DMS79 (cell line): ENCODE measurements around the gene C20orf202.
"Not testable (repeated sequence)": the region's sequence is repeated elsewhere in the genome, so short reads cannot be mapped to it uniquely, and the experiment has no call there.

Experiments used
- DNase-seq: peaks from one replicate; lab custom pipeline; 2025; lab: John Stamatoyannopoulos, UW

The C20orf202 gene

DNA sequence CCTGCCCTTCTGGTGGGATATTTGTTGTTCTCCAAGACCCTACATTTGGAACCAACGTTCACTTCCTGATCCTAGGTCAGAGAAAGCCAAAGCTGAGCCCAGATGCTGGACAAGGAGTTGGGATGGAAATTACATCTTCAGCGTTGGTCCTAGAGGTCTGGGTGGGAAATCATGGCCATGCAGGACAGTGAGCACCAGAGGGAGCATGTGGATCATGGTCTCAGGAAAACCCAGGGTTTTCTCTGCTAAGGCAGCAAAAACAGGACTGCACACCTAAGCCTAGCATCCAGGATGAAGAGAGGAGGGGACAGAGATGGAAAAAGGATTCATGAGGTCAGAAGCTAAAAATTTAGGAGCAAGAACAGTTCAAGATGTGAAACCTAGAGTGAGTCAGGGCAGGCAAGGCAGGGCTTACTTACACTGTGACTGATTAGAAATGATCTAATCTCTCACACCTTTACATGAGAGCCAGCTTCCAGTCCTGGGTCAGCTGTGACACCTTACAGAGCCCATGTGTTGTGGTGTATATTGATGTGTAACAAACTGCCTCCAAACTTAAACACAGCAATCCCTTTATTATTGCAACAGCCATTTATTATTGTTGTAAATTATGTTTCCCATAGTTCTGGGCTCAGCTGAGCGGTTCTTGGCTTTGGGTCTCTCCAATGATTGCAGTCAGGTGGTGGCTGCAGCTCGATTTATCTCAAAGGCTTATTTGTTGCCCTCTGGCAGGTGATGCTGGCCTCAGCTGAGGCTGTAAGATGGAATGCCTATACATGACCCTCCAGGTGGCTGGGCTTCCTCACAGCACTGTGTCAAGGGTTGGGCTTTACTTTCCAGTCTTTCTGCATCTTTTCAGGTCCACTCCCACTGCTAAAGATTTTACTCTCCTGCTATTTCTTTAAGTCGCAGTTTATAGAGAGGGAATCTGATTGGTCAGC, 6.5 kb downstream of the C20orf202 start:
- no peak for DNase-seq

DNA sequence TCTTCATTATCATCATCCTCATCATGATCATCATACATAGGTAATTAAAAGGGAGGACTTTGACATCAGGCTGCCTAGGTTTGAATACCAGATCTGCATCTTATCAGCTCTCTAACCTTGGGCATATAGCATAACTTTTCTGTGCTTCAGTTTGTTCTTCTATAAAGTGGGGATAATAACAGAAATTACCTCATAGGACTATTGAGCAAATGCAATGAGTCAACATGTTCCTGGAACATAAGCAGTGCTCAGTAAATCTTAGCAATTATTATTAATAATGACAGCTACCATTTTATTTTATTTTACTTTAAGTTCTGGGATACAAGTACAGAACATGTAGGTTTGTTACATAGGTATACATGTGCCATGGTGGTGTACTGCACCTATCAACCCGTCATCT, 7.2 kb downstream of the C20orf202 start:
- DNase-seq = no peak

DNA sequence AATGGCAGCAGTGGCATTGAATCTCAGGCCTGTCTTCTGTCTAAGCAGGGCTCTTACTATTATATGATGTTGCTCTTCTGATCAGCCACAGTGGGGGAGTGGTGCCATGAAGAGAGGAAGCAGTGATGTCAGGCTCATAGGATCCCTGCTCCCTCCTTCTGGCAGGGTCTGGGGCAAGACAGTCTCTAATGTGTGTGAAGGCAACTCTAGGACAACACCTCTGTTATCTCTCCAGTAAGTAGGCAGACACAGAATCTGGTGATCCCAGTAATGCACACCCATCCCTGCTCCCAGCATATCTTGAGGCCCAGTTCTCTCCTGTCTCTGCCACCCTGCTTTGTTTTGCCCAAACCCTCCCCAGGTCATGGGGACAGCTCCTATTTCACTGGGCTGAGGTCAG, 8.8 kb downstream of the C20orf202 start:
- no peak for DNase-seq

DNA sequence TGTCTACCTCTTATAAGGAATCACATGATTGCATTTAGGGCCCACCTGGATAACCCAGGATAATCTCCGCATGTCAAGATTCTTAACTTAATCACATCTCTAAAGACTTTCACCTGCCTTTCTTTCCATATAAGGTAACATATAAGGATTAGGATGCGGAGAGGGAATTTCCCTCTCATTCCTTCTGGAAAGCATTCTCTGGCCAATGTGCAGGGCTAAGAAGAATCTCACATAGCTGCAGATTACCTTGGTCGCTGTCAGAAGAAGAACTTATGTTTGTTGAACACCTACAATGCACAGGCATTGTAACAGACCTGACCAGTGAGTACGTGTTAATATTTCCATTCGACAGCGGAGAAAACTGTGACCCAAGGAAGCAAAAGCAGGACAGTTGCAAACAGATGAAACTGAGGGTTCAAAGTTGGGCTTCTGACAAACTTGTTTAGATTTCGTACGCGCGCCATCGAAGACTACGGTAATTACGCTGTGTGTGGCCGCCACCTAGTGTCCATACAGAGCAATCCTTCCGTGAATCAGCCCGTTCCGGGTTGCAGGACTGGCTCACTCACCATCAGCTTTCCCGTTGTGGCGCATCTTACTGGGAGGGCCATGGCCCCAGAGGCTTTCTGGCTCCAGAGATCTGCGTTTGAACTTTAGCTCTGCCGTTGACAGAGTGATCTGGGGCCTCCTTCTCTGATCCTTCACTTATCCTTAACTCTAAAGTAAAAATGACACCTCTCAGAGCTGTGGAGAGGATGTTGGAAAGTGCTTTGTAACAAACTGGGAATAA, 9.5 kb downstream of the C20orf202 start:
- peak; percentile 2 for DNase-seq

DNA sequence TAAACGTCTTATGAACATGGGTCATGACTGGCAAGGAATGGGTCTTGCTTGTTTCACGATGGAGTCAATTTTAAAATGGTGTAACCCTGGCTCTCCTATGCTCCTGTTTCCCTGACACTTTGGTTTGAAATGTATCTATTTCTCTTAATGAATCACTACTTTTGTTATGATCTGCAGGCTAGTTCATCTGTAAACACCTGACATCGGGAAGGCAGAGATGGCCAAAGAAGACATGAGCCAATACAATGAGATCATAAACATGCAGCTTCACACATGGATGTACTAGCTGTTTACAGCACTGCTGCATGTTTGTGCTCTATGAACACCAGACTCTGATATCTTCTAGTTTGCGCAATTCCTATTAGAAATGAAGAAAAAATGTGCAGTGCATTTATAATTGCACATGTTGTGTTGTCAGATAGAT, 11.6 kb downstream of the C20orf202 start:
- no peak for DNase-seq

DNA sequence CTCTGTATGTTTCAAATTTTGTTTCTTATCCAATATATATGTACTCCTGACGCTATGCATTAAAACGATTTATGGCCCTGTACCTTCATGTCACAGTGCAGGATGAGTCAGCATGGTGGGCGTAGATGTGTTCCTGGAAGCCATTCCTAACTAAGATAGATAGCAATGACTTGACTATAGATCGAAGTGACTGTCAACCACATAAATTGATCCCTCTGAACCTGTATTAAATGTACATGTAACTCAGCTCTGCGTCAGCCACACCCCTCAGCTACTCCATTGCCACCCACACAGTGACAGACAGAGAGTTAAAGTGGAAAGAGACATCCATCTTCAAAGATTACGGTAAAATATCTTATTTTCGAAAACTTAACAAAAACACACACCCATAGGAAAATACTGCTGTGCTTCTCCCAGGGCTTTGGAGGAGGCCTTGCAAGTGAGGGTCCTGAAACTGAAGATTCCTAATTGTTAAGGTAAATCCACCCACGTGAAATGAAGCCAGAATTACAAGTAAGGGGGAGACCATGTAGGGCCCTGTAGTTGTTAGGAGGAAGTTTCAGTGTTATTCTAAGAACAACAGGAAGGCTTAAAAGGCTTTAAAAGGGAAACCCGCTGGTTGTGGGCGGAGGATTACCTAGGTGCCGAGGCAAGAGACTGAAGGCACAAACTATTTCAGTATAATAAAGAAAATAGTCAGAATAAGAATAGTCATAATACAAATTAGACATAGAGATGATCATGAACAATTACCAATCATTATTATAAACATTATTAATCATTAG, 12.3 kb downstream of the C20orf202 start:
- no peak for DNase-seq

DNA sequence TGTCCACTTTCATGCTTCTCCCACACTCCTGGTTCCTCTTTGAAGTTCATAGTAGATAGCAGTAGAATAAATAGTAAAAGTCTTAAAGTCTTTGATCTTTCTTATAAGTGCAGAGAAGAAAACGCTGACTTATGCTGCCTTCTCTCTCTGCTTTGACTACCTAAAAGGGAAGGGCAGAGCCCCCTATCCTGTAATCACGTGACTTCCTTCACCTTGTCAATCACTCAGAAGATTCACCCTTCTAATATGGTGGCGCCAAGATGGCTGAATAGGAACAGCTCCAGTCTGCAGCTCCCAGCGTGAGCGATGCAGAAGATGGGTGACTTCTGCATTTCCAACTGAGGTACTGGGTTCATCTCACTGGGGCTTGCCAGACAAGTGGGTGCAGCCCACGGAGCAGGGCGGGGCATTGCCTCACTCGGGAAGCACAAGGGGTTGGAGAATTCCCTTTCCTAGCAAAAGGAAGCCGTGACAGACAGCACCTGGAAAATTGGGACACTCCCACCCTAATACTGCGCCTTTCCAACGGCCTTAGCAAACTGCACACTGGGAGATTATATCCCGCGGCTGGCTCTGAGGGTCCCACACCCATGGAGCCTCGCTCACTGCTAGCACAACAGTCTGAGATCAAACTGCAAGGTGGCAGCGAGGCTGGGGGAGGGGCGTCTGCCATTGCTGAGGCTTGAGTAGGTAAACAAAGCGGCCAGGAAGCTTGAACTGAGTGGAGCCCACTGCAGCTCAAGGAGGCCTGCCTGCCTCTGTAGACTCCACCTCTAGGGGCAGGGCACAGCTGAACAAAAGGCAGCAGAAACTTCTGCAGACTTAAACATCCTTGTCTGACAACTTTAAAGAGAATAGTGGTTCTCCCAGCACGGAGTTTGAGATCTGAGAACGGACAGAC, 13.5 kb downstream of the C20orf202 start:
- DNase-seq = not testable (repeated sequence)

DNA sequence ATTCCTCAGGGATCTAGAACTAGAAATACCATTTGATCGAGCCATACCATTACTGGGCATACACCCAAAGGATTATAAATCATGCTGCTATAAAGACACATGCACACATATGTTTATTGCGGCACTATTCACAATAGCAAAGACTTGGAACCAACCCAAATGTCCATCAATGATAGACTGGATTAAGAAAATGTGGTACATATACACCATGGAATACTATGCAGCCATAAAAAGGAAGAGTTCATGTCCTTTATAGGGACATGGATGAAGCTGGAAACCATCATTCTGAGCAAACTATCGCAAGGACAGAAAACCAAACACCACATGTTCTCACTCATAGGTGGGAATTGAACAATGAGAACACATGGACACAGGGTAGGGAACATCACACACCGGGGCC, 19.5 kb downstream of the C20orf202 start:
- DNase-seq = not testable (repeated sequence)

DNA sequence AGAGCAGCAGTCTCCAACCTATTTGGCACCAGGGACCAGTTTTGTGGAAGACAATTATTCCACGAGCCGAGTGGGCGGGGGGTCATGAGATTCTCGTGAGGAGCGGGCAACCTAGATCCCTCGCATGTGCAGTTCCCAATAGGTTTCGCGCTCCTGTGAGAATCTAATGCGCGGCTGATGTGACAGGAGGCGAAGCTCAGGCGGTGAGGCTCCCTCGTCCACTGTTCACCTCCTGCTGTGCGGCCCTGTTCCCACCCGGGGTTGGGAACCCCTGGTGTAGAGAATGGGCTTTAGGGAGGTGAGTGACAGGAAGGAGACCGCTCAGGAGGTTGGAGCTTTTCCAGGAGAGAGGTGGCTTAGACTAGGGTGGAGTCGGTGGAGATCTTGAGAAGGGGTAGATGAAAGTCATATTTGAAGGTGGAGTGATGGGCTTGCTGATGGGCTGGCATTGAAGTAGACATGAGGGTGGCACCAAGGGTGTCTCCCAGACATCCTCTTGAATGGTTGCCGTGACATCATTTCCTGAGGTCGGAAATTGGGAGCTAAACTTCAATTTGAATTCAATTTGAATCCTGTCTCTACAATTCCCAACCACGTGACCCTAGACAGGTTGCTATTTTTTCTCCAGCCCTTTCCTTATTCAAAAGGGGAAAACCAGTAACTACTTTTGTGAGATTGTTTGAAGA, 21.1 kb downstream of the C20orf202 start:
- DNase-seq = no peak

DNA sequence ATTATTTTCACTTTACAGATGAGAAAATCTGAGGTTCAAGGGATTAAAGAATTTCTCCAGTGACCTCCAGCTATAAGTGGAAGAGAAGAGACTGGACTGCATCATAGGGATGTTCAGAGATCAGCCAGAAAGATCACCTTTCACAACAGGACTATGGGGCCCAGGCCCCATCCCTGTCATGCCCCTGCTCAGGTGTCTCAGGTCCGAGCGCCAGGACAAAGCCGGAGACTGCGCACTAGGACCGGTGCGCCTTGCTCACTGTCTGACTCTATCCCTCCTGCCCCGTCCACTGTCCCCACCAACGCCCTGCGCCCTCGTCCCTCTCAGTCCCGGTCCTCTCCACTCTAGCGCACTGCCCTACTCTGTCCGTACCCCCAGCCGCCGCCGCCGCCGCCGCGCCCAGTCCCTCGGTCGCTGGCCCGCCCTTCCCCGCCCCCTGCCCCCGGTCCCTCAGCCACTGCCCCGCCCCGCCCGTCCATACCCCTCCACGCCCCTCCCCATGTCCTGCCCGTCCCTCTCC, 22.1 kb downstream of the C20orf202 start:
- DNase-seq = no peak

DNA sequence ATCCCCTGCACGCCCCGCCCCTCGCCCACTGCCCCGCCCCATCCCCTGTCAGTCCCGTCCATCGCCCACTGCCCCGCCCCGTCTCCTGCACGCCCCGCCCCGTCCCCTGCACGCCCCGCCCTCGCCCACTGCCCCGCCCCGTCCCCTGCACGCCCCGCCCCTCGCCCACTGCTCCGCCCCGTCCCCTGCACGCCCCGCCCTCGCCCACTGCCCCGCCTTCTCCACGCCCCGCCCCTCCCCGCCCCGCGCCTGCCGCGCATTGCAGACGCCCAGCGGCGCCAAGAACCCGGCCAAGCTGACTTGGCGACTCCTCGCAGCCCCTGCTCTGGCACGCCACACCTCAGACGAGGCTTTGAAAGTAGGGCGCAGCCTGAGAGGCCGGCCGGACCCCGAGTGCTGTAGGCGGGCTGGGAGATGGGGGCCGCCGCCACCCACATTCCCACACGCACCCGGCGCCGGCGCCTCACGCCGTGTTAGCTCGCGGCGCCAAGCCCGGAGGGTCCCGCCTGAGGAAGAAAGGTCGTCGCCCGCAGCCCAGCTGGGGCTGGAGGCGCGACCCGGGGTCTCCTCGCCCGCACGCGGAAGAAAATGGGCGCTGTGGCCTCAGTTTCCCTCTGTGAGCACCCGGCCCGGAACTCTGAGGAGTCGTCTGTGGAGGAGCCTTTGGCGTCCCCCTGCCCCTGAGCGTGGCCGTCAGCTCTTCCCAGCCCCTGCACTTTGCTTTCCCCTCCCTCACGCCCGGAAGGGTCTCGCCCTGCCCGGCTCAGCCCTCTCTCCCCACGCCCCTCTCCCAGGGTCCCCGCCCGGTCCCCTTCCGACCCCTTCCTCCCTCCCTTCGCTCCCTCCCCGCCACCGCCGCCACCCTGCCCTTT, 22.8 kb downstream of the C20orf202 start, which contains the start of gene RAD21L1:
RAD21L1 (plus strand) TSS at position 262 of the 872 bp plus-strand sequence. CDS start 2,410 bp downstream, outside the sequence.
- DNase-seq = no peak

DNA sequence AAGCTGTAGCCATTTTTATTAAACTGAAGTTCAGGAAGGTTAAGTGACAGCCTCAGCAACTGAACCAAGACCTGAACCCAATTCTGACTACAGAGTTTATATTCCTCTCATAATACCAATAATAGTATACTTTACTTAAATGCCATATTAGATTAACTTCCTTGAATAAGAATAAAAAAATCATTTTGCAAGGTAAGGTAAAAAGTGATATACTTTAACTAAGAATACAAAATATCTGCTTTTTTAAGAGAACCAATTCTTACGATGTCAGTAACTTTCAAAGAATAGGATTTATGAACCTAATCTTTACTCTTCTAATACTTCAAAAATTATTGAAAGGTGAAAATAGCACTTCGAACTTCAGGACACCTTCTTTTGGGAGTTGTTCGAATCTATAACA, 26.3 kb downstream of the C20orf202 start:
- no peak for DNase-seq

DNA sequence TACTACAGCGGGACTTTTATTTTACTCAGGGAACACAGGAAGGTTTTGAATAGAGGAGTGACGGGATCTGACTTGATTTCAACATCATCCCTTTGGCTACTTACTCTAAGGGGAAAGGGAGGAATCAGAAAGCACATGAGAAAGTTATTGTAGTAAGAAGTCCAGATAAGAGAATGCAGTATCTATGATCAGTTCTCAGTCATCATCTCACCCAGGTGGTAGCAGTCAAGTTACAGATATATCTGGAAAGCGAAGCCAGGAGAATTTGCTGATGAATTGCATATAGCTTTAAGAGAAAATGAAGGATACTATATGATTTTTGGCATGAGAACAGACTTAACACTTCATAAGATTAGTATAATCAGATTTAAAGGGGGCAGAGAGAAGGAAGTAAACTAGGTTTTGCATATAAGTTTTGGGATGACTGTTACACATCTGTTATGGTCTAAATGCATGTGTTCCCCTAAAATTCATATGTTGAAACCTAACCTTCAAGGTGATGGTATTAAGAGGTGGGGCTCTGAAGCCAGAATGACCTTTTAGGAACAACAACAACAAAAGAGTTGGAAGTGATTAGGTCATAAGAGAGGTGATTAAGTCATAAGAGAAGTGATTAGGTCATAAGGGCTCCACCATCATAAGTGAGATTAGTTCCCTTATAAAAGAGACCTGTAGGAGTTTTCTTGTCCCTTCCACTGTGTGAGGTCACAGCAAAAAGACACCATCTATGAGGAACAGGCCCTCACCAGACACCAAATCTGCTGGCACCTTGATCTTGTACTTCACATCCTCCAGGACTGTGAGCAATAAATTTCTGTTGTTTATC, 29.2 kb downstream of the C20orf202 start:
- DNase-seq = no peak

DNA sequence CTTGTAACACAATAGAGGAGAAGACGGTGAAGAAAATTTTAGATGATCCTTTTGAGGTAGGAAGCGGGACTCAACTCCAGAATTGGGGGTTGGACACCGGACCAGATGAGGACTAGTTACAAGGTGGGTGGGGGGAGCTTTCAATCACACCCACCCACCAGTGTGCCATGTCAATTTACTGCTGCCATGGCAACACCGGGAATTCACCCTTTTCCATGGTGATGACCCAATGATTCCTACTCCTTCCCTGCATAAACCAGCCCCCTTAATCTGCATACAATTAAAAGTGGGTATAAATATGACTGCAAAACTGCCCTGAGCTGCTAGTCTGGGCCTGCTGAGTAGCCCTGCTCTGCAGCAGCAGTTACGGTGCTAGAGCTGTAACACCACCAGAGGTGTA, 37.3 kb downstream of the C20orf202 start:
- DNase-seq = no peak

DNA sequence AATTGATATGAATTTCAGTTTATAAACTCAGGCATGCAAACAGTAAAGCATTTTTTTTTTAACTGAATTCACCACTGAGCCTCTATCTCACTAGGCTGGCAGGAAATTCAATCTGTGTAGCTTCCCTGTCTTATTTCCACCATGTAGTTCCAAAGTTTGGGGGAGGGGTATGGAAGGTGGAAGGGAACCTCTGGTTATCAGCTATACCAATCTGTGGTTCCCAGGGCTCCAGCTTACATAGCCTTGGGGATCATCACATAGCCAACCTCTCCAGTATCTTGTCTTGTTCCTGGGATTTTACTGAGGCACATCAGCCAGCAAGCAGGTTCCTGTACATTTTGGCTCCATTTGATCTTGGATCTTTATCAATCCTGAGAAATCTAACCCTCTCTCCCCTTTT, 38.2 kb downstream of the C20orf202 start:
- DNase-seq = no peak

DNA sequence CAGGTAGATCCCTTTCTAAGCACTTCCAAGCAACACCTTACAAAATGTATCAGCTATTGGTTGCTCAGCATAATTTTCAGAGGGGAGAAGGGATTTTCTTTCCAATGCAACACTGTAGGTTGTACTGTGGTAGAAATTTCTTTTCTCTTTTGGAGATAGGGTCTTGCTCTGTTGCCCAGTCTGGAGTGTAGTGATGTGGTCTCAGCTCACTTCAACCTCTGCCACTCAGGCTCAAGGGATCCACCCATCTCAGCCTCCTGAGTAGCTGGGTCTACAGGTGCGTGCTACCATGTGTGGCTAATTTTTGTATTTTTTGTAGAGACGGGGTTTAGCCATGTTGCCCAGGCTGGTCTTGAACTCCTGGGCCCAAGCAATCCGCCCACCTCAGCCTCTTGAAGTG, 38.8 kb downstream of the C20orf202 start:
- DNase-seq = no peak

DNA sequence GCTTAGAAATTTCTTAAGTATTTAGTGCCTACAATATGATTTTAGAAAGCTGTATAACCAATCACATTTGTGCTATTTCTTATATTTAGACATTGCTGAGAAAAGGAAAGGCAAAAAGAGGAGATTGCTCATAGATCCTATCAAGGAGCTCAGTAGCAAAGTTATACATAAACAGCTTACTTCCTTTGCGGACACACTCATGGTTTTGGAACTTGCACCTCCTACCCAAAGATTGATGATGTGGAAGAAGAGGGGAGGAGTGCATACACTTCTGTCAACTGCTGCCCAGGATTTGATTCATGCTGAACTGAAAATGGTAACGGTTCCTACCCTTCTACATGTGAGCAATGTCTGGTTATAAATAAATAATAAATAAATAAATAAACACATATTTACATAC, 39.3 kb downstream of the C20orf202 start:
- DNase-seq = no peak

DNA sequence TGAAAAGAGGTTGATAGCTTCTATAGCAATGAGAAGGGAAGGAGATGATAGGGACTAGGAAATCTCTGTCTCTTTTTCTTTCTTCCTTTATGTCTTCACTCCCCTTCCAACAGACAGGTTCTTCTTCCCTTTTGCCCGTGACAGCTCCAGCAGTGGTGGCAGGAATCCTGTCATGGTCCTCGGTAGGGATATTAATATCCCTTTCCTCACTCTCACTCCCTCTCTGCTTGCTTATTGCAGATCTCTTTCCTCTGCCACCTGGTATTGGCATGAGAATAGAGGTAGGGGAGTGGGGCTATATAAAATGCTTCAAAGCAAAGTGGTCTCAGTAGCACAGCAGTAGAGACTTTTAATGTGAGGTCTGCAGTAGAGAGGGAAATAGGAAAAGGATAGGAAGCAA, 42.3 kb downstream of the C20orf202 start:
- no peak for DNase-seq
